ENCODE results near the gene SEMA6D.

SEMA6D gene

GRCh38 chr15:47678040-47678439 lies 39.3 kb upstream of the SEMA6D start:
- CTCF ChIA-PET, result interaction anchor here (0.6 to 0.7 kb wide), 2 partner anchors 10 to 708 kb away, joined by 3 read pairs; no protein-coding TSS in a partner anchor
- 0% methylated on average over 1 of the region's 1 CpG for WGBS (ENCODE audit: insufficient coverage)
- Histone ChIP-seq H3K27ac (ENCODE audit: insufficient read depth in 1 of 2, low read depth in 1 of 2, low read length in 2 of 2, poor library complexity in 1 of 2, severe bottlenecking in 2 of 2) (no peak overlapping the region), H3K4me1 (ENCODE audit: control extremely low read depth in 1 of 4, control insufficient read depth in 4 of 4, insufficient read depth in 4 of 4, low read length in 3 of 4) (peaks cover 0 to 20% (median 11%) of the 10 kb centered on the region in 4 experiments), H3K4me3 (ENCODE audit: control insufficient read depth in 1 of 7, extremely low read depth in 1 of 7, insufficient read depth in 4 of 7, low read depth in 2 of 7, low read length in 6 of 7) (no peak overlapping the region), H3K36me3 (ENCODE audit: control insufficient read depth in 4 of 4, insufficient read depth in 4 of 4, low read length in 3 of 4) (no peaks in the 10 kb centered on the region), H3K27me3 (replicated peaks in 2 of 5; ENCODE audit: control insufficient read depth in 4 of 5, insufficient read depth in 5 of 5, low read length in 4 of 5) (no peaks in the 10 kb centered on the region), H3K9me3 (ENCODE audit: control extremely low read depth in 1 of 5, control insufficient read depth in 4 of 5, insufficient read depth in 2 of 5, low read depth in 1 of 5, low read length in 4 of 5) (peaks cover 0 to 3% (median 0%) of the 10 kb centered on the region in 5 experiments)
- POLR2A ChIA-PET, result no interaction called here
- DNase-seq, result peak; percentile 43 to 83 (median 78)

- POLR2A ChIA-PET, result no interaction called here
- CTCF ChIA-PET, result no interaction called here
Measured at GRCh38 chr15:47682661-47683060, 34.6 kb upstream of the SEMA6D start.

GRCh38 chr15:47685141-47685870 lies 32.0 kb upstream of the SEMA6D start:
- POLR2A ChIA-PET, result no interaction called here
- no peaks in the 10 kb centered on the region for H3K27me3 ChIP-seq (replicated peaks in 2 of 5; ENCODE audit: control insufficient read depth in 4 of 5, insufficient read depth in 5 of 5, low read length in 4 of 5)
- H3K9me3 ChIP-seq (ENCODE audit: control extremely low read depth in 1 of 5, control insufficient read depth in 4 of 5, insufficient read depth in 2 of 5, low read depth in 1 of 5, low read length in 4 of 5), result peaks cover 0 to 3% (median 0%) of the 10 kb centered on the region in 5 experiments
- no peak overlapping the region for H3K27ac ChIP-seq (ENCODE audit: insufficient read depth in 1 of 2, low read depth in 1 of 2, low read length in 2 of 2, poor library complexity in 1 of 2, severe bottlenecking in 2 of 2)
- DNase-seq, result no peak
- CTCF ChIA-PET, result no interaction called here
- H3K4me1 ChIP-seq (ENCODE audit: control extremely low read depth in 1 of 4, control insufficient read depth in 4 of 4, insufficient read depth in 4 of 4, low read length in 3 of 4), result peaks cover 0 to 2% (median 0%) of the 10 kb centered on the region in 4 experiments
- WGBS (ENCODE audit: insufficient coverage), result 100% methylated on average over 3 of the region's 3 CpGs
- no peaks in the 10 kb centered on the region for H3K36me3 ChIP-seq (ENCODE audit: control insufficient read depth in 4 of 4, insufficient read depth in 4 of 4, low read length in 3 of 4)
- no peak overlapping the region for H3K4me3 ChIP-seq (ENCODE audit: control insufficient read depth in 1 of 7, extremely low read depth in 1 of 7, insufficient read depth in 4 of 7, low read depth in 2 of 7, low read length in 6 of 7)

More at GRCh38 chr15:47682661-47683060, 34.6 kb upstream of the SEMA6D start:
- H3K27me3 ChIP-seq (replicated peaks in 2 of 5; ENCODE audit: control insufficient read depth in 4 of 5, insufficient read depth in 5 of 5, low read length in 4 of 5), result no peaks in the 10 kb centered on the region
- H3K9me3 ChIP-seq (ENCODE audit: control extremely low read depth in 1 of 5, control insufficient read depth in 4 of 5, insufficient read depth in 2 of 5, low read depth in 1 of 5, low read length in 4 of 5), result peaks cover 0 to 3% (median 0%) of the 10 kb centered on the region in 5 experiments
- no peak for DNase-seq
- WGBS (ENCODE audit: insufficient coverage), result 86% methylated on average over 3 of the region's 4 CpGs
- no peak overlapping the region for H3K27ac ChIP-seq (ENCODE audit: insufficient read depth in 1 of 2, low read depth in 1 of 2, low read length in 2 of 2, poor library complexity in 1 of 2, severe bottlenecking in 2 of 2)
- no peaks in the 10 kb centered on the region for H3K36me3 ChIP-seq (ENCODE audit: control insufficient read depth in 4 of 4, insufficient read depth in 4 of 4, low read length in 3 of 4)
- peaks cover 0 to 7% (median 5%) of the 10 kb centered on the region in 4 experiments for H3K4me1 ChIP-seq (ENCODE audit: control extremely low read depth in 1 of 4, control insufficient read depth in 4 of 4, insufficient read depth in 4 of 4, low read length in 3 of 4)
- no peak overlapping the region for H3K4me3 ChIP-seq (ENCODE audit: control insufficient read depth in 1 of 7, extremely low read depth in 1 of 7, insufficient read depth in 4 of 7, low read depth in 2 of 7, low read length in 6 of 7)

- no peaks in the 10 kb centered on the region for H3K36me3 ChIP-seq (ENCODE audit: control insufficient read depth in 4 of 4, insufficient read depth in 4 of 4, low read length in 3 of 4)
- no peaks in the 10 kb centered on the region for H3K9me3 ChIP-seq (ENCODE audit: control extremely low read depth in 1 of 5, control insufficient read depth in 4 of 5, insufficient read depth in 2 of 5, low read depth in 1 of 5, low read length in 4 of 5)
- WGBS (ENCODE audit: insufficient coverage), result 100% methylated on average over 2 of the region's 4 CpGs
- H3K4me3 ChIP-seq (ENCODE audit: control insufficient read depth in 1 of 7, extremely low read depth in 1 of 7, insufficient read depth in 4 of 7, low read depth in 2 of 7, low read length in 6 of 7), result no peak overlapping the region
- no peak for DNase-seq
- POLR2A ChIA-PET, result no interaction called here
- no peaks in the 10 kb centered on the region for H3K27me3 ChIP-seq (replicated peaks in 2 of 5; ENCODE audit: control insufficient read depth in 4 of 5, insufficient read depth in 5 of 5, low read length in 4 of 5)
- peaks cover 0 to 2% (median 0%) of the 10 kb centered on the region in 4 experiments for H3K4me1 ChIP-seq (ENCODE audit: control extremely low read depth in 1 of 4, control insufficient read depth in 4 of 4, insufficient read depth in 4 of 4, low read length in 3 of 4)
- CTCF ChIA-PET, result interaction anchor here (0.6 kb wide), 1 partner anchor 236 kb away, joined by 3 read pairs; no protein-coding TSS in a partner anchor
- H3K27ac ChIP-seq (ENCODE audit: insufficient read depth in 1 of 2, low read depth in 1 of 2, low read length in 2 of 2, poor library complexity in 1 of 2, severe bottlenecking in 2 of 2), result no peak overlapping the region
Measured at GRCh38 chr15:47688573-47689086, 28.7 kb upstream of the SEMA6D start.

- no peak overlapping the region for H3K27ac ChIP-seq (ENCODE audit: insufficient read depth in 1 of 2, low read depth in 1 of 2, low read length in 2 of 2, poor library complexity in 1 of 2, severe bottlenecking in 2 of 2)
- CTCF ChIA-PET, result no interaction called here
- H3K9me3 ChIP-seq (ENCODE audit: control extremely low read depth in 1 of 5, control insufficient read depth in 4 of 5, insufficient read depth in 2 of 5, low read depth in 1 of 5, low read length in 4 of 5), result no peaks in the 10 kb centered on the region
- DNase-seq, result no peak
- H3K4me3 ChIP-seq (ENCODE audit: control insufficient read depth in 1 of 7, extremely low read depth in 1 of 7, insufficient read depth in 4 of 7, low read depth in 2 of 7, low read length in 6 of 7), result no peak overlapping the region
- H3K27me3 ChIP-seq (replicated peaks in 2 of 5; ENCODE audit: control insufficient read depth in 4 of 5, insufficient read depth in 5 of 5, low read length in 4 of 5), result no peaks in the 10 kb centered on the region
- 100% methylated on average over 4 of the region's 4 CpGs for WGBS (ENCODE audit: insufficient coverage)
- POLR2A ChIA-PET, result no interaction called here
- H3K4me1 ChIP-seq (ENCODE audit: control extremely low read depth in 1 of 4, control insufficient read depth in 4 of 4, insufficient read depth in 4 of 4, low read length in 3 of 4), result peaks cover 0 to 2% (median 0%) of the 10 kb centered on the region in 4 experiments
- no peaks in the 10 kb centered on the region for H3K36me3 ChIP-seq (ENCODE audit: control insufficient read depth in 4 of 4, insufficient read depth in 4 of 4, low read length in 3 of 4)
Measured at GRCh38 chr15:47689660-47690059, 27.6 kb upstream of the SEMA6D start.

- DNase-seq, result no peak
- POLR2A ChIA-PET, result no interaction called here
- no CpG with 5 or more reads among the region's 2 CpGs for WGBS (ENCODE audit: insufficient coverage)
- Histone ChIP-seq H3K4me3 (ENCODE audit: control insufficient read depth in 1 of 7, extremely low read depth in 1 of 7, insufficient read depth in 4 of 7, low read depth in 2 of 7, low read length in 6 of 7) (no peak overlapping the region), H3K27ac (ENCODE audit: insufficient read depth in 1 of 2, low read depth in 1 of 2, low read length in 2 of 2, poor library complexity in 1 of 2, severe bottlenecking in 2 of 2) (no peak overlapping the region), H3K4me1 (ENCODE audit: control extremely low read depth in 1 of 4, control insufficient read depth in 4 of 4, insufficient read depth in 4 of 4, low read length in 3 of 4) (no peaks in the 10 kb centered on the region), H3K27me3 (replicated peaks in 2 of 5; ENCODE audit: control insufficient read depth in 4 of 5, insufficient read depth in 5 of 5, low read length in 4 of 5) (no peaks in the 10 kb centered on the region), H3K9me3 (ENCODE audit: control extremely low read depth in 1 of 5, control insufficient read depth in 4 of 5, insufficient read depth in 2 of 5, low read depth in 1 of 5, low read length in 4 of 5) (no peaks in the 10 kb centered on the region), H3K36me3 (ENCODE audit: control insufficient read depth in 4 of 4, insufficient read depth in 4 of 4, low read length in 3 of 4) (no peaks in the 10 kb centered on the region)
- CTCF ChIA-PET, result no interaction called here
Measured at GRCh38 chr15:47691882-47692281, 25.4 kb upstream of the SEMA6D start.

- H3K27me3 ChIP-seq (replicated peaks in 2 of 5; ENCODE audit: control insufficient read depth in 4 of 5, insufficient read depth in 5 of 5, low read length in 4 of 5), result no peaks in the 10 kb centered on the region
- no peaks in the 10 kb centered on the region for H3K36me3 ChIP-seq (ENCODE audit: control insufficient read depth in 4 of 4, insufficient read depth in 4 of 4, low read length in 3 of 4)
- ChIA-PET CTCF (no interaction called here), POLR2A (no interaction called here)
- H3K4me1 ChIP-seq (ENCODE audit: control extremely low read depth in 1 of 4, control insufficient read depth in 4 of 4, insufficient read depth in 4 of 4, low read length in 3 of 4), result no peaks in the 10 kb centered on the region
- no CpG with 5 or more reads among the region's 2 CpGs for WGBS (ENCODE audit: insufficient coverage)
- no peak overlapping the region for H3K4me3 ChIP-seq (ENCODE audit: control insufficient read depth in 1 of 7, extremely low read depth in 1 of 7, insufficient read depth in 4 of 7, low read depth in 2 of 7, low read length in 6 of 7)
- DNase-seq, result no peak
- H3K9me3 ChIP-seq (ENCODE audit: control extremely low read depth in 1 of 5, control insufficient read depth in 4 of 5, insufficient read depth in 2 of 5, low read depth in 1 of 5, low read length in 4 of 5), result no peaks in the 10 kb centered on the region
- H3K27ac ChIP-seq (ENCODE audit: insufficient read depth in 1 of 2, low read depth in 1 of 2, low read length in 2 of 2, poor library complexity in 1 of 2, severe bottlenecking in 2 of 2), result no peak overlapping the region
Measured at GRCh38 chr15:47696351-47696750, 21.0 kb upstream of the SEMA6D start.

All from common myeloid progenitor, CD34-positive (primary cell).